A549 treated with CORT108297 at 1 μM for 4 hours (cell line): ENCODE results near the gene RAB33B. TPM values are rescaled to one million over a fixed set of nuclear protein-coding genes. Genes with fewer than 3 reads are reported as not detected.

Experiments used
- total RNA-seq: library from RNA; stranded (reverse); fragments of 200-300 nt; extraction: Qiagen RNA extraction; gene quantifications from 5 replicates; pipeline ENCODE4 v1.2.3, GENCODE V29; 2022

The RAB33B gene
- 1.8 to 2.8 TPM (median 2.1 TPM) in 5 replicates for total RNA-seq

GRCh38 chr4:139454111-139455045 is at the start of gene RAB33B:
Gene RAB33B, plus strand, starts transcription at chr4:139454121. Its CDS starts 75 bp downstream, at chr4:139454196.

Other genes with a start within 250 kb of the RAB33B start
- gene MGARP, start 173.9 kb upstream of the RAB33B start, total RNA-seq = 0.66 to 0.97 TPM (median 0.83 TPM) in 5 replicates
- gene NAA15, start 152.6 kb upstream of the RAB33B start, total RNA-seq = 23.4 to 35.2 TPM (median 24.4 TPM) in 5 replicates
- 73.3 to 87.8 TPM (median 77.5 TPM) in 5 replicates for gene NDUFC1, start 151.6 kb upstream of the RAB33B start, total RNA-seq
- 35.4 to 42.1 TPM (median 39.0 TPM) in 5 replicates for gene SETD7, start 102.1 kb downstream of the RAB33B start, total RNA-seq
- 49.3 to 56.7 TPM (median 50.8 TPM) in 5 replicates for gene MGST2, start 211.7 kb downstream of the RAB33B start, total RNA-seq